ENCODE data around the gene AARS2.

GRCh38 chr6:44300292-44300823 lies 12.8 kb downstream of the AARS2 start:
- TF ChIP-seq MXI1 (IDR thresholded peaks at IDR 0.05; ENCODE audit: low read depth, low read length) (no peak), EP300 (IDR thresholded peaks at IDR 0.05; ENCODE audit: borderline replicate concordance in 1 of 2, control insufficient read depth in 1 of 2, low read depth in 2 of 2, low read length in 2 of 2) (no peak), CBX5 (IDR thresholded peaks at IDR 0.05; ENCODE audit: low read depth) (no peak), POLR2AphosphoS5 (IDR thresholded peaks at IDR 0.05; ENCODE audit: low read length) (no peak), NFYA (IDR thresholded peaks at IDR 0.05; ENCODE audit: borderline replicate concordance, low read depth, low read length) (no peak), PKNOX1 (IDR thresholded peaks at IDR 0.05) (no peak), CTCF (IDR thresholded peaks at IDR 0.05 in 2 of 3, conservative IDR thresholded peaks at IDR 0.05 in 1 of 3; ENCODE audit: control insufficient read depth in 2 of 3, extremely low read depth in 1 of 3, insufficient read depth in 1 of 3, low read depth in 3 of 3, low read length in 3 of 3) (no peak), ZBTB11 (CRISPR knock-in tag; IDR thresholded peaks at IDR 0.05) (no peak), TAF1 (IDR thresholded peaks at IDR 0.05; ENCODE audit: borderline replicate concordance, low read depth, low read length) (no peak), BHLHE40 (IDR thresholded peaks at IDR 0.05; ENCODE audit: borderline replicate concordance in 1 of 2, low read depth in 2 of 2, low read length in 1 of 2) (no peak), HDAC6 (IDR thresholded peaks at IDR 0.05; ENCODE audit: unreplicated experiment) (no peak)
- TF ChIP-seq, protein P1, sequence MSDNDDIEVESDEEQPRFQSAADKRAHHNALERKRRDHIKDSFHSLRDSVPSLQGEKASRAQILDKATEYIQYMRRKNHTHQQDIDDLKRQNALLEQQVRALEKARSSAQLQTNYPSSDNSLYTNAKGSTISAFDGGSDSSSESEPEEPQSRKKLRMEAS (IDR thresholded peaks at IDR 0.05; ENCODE audit: low read depth, low read length), result no peak
